Neural progenitor cell (in vitro differentiated cells): ENCODE data around the gene CTSE.

Source experiments
- EZH2 ChIP-seq: fragments of 200-600 bp; sonication (generic); IDR thresholded peaks from 2 replicates; pipeline ENCODE4 v1.6.1; 2017; ENCODE audit warnings: antibody characterized with exemption, mild to moderate bottlenecking, moderate library complexity
- EZH2phosphoT487 ChIP-seq: fragments of 200-600 bp; sonication (generic); IDR thresholded peaks from 2 replicates; pipeline ENCODE4 v1.6.1; 2017; ENCODE audit warnings: antibody characterized with exemption
- TF ChIP-seq, protein P1 (sequence below): fragments of 200-600 bp; sonication (generic); IDR thresholded peaks from 2 replicates; pipeline ENCODE4 v1.5.1; 2017; ENCODE audit warnings: antibody characterized with exemption, mild to moderate bottlenecking

DNA sequence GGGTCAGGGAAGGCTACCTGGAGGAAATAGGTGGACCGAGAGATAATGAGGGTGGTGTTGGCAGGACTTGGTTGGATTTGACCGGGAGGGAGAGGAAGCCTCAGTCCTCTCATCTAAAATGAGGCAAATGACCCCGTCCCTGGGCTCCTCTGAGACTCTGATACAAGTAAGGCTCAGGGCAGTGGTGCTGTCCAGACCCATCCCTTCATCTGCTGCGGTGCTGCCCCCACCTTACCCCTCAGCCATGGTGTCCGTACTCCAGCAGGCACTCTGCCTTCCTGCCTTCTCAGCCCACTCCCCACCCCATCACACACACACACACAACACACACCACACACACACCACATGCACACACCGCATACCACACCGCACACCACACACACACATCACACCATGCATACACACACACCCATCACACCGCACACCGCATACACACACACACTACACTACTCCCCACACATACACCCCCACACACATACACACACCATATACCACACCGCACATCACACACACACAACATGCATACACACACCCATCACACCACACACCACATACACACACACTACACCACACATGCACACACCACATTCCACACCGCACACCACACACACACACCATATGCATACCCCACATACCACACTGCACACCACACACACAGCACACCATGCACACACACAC is 51.1 kb downstream of the CTSE start:
- TF ChIP-seq EZH2: no peak
- TF ChIP-seq, protein P1, sequence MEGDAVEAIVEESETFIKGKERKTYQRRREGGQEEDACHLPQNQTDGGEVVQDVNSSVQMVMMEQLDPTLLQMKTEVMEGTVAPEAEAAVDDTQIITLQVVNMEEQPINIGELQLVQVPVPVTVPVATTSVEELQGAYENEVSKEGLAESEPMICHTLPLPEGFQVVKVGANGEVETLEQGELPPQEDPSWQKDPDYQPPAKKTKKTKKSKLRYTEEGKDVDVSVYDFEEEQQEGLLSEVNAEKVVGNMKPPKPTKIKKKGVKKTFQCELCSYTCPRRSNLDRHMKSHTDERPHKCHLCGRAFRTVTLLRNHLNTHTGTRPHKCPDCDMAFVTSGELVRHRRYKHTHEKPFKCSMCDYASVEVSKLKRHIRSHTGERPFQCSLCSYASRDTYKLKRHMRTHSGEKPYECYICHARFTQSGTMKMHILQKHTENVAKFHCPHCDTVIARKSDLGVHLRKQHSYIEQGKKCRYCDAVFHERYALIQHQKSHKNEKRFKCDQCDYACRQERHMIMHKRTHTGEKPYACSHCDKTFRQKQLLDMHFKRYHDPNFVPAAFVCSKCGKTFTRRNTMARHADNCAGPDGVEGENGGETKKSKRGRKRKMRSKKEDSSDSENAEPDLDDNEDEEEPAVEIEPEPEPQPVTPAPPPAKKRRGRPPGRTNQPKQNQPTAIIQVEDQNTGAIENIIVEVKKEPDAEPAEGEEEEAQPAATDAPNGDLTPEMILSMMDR: no peak
- no peak for TF ChIP-seq EZH2phosphoT487
